GM19023 (cell line): Measurements from ENCODE around the gene PARD3B.

Source experiments
- ATAC-seq: cut with Tn5 transposase; IDR thresholded peaks from one replicate; pipeline ENCODE4 v1.9.1; 2021; ENCODE audit warnings: mild to moderate bottlenecking, moderate library complexity; ENCODE audit not compliant: unreplicated experiment

PARD3B gene

DNA sequence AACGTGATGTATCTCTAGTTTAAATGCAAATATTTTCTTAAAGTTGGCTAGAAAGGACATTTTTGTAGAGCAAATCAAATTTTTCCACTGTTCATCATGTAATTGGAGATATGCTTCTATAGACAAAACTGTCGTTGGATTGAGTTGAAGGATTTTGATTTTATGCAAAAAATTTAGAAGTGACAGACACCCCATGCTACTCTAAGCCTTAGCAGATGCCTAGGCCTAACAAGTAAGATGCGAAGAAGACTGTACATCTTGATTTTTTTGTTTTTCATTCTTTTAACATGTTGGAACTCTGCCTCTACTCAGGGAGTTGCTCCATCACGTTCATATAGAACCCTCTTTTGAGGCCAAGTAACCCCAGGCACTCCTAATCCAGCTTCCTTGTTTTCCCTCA is 331.0 kb downstream of the PARD3B start:
- no peak for ATAC-seq

DNA sequence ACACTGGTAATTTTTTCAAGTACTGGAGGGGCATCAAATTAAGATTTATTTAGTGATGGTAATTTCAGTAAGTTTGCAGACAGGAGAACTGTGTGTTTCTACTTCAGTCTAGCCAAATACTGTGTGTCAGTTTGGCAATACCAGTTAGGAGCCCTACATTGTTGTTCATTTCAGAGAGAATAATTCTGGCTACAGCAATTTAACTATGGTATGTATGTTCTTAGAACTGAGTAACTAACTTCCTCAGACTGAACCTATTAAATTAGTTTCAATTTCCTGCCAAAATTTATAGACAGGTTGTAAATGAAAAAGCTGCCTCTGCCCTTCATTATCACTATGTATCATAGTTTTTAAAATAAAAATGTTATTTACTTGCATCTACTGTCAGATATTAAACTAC is 332.4 kb downstream of the PARD3B start:
- ATAC-seq = no peak

DNA sequence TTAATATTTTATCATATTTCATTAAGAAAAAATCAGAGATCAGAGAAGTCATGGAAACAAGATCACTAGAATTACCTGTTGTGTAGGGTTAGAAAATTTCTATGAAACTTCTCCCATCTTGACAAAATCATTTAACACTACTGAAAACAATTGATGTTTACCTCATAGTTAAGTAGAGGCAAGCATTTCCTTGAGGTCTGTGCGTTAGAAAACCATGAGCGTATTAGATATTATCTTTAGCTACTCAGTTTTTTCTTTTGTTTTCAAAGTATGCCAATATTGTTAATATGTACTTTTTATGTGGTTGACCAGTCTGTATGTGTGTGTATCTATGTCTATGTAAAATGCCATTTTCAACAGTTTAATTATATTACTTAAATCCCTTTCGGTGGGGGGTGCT is 335.7 kb downstream of the PARD3B start:
- ATAC-seq = no peak

DNA sequence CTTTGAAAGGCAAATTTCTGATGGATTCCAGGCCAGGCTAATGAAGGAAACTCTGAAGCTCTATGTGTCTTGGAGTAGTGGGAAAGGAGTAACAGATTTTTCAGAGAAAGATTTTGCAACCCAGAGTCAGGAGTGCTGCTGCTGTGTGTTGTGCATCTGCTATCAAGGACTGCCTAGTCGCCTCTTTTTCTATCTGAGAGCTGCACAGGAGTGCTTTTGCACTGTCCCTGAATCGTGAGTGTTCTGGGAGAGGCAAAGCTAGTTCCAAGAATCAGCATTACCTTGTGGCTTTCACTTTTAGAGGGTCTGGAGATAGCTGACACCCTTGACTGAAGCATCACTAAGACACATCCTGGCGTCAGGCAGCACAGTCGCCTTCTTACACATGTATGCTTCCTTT is 336.4 kb downstream of the PARD3B start:
- no peak for ATAC-seq

- ATAC-seq = no peak
Measured at GRCh38 chr2:204885747-204886146, 340.5 kb downstream of the PARD3B start.

- ATAC-seq = no peak
Measured at GRCh38 chr2:204886713-204887112, 341.4 kb downstream of the PARD3B start.

GRCh38 chr2:204888222-204888621 is 342.9 kb downstream of the PARD3B start:
- ATAC-seq = no peak

DNA sequence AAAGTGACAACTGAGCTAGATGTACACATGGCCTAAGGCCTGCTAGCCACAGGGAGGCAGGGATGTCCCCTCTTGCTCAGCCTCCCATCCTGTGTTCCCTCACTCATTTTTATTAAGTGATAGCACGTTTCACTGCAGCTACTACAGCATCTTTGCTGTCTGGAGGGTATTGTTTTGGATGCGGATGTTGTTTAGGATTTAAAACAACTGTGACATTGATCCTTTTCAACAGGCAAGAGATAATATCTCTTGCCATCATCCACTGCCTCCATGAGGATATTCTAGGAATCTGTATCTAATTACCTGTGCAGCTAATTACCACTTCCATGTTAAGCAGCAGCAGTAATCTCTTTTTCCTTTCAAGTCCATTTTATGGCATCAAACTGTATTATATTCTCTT is 345.4 kb downstream of the PARD3B start:
- ATAC-seq = no peak

DNA sequence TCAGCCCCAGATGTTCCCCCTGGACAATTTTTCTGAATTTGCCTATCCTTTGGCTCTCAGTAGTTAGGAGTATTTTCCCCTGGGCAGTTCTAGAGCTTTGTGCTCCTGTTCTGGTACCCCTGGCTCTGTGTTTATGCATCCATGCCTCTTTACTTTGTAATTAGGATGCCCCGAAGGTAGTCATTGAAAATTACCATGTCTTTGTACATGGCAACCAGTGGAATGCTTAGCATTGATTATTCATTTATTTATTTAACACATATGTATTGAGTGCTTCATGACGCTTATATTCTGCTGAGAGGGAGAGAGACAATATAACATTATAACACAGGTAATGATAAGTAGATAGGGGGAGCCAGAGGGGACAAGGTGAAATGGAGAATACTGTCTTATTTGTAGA is 346.5 kb downstream of the PARD3B start:
- no peak for ATAC-seq

DNA sequence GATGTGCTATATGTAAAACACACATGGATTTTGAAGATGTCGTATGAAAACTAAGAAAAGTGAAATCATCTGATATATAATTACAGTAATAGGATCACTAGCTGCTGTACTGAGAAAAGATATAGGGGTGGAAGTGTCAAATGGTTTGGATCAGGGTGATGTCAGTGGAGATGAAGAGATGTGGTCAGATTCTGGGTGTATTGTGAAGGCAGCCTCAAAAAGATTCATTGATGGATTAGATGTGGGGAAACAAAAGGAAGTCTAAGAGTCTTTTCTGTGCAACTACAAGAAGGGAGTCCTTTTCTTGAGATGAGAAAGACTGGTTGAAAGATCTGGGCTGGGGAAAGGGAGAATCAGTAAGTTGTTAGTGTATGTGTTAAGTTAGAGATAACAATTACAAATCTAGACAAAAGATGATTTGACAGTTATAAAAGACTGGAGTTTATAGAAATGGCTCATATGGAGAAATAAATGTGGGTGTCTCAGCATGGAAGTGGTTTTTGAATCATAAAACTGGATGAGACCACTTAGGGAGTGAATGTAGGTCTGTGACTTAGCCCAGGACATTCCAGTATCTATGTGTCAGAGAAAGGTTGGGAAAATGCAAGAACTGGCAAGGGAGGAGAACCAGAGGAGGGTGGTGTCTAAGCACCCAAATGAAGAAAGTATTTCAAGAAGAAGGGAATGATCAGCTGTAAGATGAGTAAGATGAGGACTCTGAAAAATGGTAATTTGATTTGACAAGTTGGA is 347.4 kb downstream of the PARD3B start:
- ATAC-seq = no peak

DNA sequence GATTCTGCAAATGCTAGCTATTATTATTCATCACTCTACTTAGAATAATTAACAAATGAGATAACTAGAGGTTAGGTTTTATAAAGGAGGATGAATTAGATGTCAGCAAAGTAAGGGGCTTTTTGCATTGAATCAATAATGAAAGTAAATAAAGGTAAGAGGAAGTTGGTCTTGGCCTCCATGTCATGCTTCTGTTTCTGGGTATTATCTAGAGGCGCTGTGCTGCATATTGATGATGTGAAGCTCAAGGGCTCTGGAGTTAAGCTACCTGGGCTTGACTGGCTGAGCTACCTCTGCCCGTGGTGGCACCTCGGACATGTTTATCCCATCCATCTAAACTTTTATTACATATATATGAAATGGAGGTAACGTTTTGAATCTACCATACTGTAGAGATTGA is 350.9 kb downstream of the PARD3B start:
- ATAC-seq = no peak

DNA sequence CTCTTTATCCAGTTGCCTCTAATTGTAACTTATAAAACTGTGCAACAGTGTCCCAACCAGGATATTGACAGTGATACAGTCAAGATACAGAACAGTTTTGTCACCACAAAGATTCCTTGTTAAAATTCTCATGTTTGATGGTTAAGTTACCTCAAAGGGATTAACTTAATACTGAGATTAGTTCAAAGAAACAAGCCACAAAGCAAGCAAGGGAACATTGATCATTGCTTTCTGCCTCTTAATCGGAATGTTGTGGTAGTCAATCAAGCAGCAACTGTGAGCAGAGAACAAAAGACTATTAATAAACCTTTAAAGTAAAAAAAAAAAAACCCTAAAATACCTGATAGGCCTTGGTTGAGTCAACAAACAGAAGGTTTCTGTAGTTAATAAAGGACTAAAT is 352.3 kb downstream of the PARD3B start:
- ATAC-seq = no peak

- ATAC-seq = no peak
Measured at GRCh38 chr2:204898928-204899640, 353.8 kb downstream of the PARD3B start.

GRCh38 chr2:204899983-204900382 is 354.7 kb downstream of the PARD3B start:
- no peak for ATAC-seq

- ATAC-seq = no peak
Measured at GRCh38 chr2:204900487-204900886, 355.2 kb downstream of the PARD3B start.

- ATAC-seq = no peak
Measured at GRCh38 chr2:204900910-204901309, 355.6 kb downstream of the PARD3B start.

DNA sequence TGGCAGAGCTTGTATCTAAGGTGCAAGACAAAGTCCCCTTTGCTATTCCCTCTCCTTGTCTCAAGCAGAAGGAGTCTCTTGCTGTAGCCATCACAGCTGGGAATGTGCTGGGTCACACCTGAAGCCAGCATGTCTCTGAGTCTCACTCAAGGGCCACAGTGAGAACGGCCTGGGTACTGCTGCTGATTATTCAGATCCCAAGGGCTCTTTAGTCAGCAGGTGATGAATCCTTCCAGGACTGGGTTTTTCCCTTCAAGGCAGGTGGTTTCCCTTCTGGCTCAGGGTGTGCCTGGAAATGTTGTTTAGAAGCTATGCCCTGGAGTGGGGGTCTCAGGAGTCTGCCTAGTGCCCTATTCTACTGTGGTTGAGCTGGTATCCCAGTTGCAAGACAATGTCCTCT is 356.3 kb downstream of the PARD3B start:
- ATAC-seq = no peak

DNA sequence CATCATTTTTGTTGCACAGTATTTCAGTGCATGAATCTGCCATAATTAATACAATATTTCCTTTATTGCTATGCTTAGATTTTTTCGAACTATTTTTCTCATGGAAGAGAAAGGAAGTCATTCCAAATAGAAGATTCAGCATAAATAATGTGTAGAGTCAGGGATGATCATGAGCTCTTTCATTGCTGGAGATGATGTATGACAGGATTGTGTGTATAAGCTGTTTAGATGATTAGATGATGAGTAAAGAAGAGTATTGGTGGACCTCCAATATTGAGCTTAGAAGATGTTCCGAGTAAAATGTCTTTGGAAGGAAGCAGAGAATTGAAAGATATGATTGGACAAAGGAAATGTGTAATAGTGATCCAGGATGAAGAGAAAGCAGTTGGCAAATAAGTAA is 364.5 kb downstream of the PARD3B start:
- no peak for ATAC-seq

DNA sequence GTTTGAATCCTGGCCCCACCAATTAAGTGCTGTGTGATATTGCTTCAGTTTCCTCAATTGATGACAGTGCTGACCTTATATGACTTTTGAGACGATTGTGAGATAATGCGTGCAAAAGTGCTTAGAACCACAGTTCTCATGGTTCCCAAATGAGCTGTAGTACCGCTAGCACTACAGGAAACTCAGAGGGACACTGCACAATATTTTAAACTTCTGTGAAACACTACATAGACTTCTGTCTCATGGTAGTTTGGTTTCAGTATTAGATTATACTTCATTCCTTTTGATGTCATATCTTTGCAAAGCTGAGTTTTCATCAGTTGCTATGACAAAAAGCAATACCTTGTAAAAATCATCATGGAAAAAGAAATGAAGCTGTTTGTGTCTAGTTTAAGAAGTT is 368.0 kb downstream of the PARD3B start:
- no peak for ATAC-seq

- ATAC-seq = no peak
Measured at GRCh38 chr2:204913854-204914464, 368.7 kb downstream of the PARD3B start.

GRCh38 chr2:204914708-204915107 is 369.4 kb downstream of the PARD3B start:
- ATAC-seq = no peak

DNA sequence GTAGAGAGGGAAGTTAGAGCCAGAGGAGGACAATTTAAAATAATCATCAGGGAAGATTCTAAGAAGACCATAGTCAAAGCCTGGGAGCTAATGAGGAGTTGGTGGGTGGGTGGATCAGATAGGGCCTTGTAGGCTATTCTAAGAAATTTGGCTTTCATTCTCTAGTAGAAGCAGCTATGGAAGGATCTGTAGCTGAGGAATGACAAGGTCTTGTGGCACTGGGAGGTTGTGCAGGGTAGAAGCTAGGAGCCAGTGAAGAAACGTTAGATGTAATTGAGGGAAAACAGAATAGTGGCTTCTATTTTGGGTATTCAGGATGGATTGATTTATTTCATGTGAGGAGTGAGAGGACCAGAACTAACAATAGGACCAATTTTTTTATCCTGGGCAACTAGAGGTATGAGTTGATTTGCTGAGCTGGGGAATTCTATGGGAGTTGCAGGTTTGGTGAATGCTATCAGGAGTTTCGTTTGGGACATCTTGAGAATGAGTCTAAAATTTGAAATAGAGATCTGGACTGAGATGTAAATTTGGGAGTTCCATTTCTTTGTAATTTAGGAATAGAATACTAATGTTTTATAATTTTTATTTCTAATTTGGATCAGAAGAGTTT is 371.9 kb downstream of the PARD3B start:
- no peak for ATAC-seq
